Smooth muscle cell (in vitro differentiated cells): Measurements from ENCODE around the gene SLC25A12. TPM values are rescaled to one million over a fixed set of nuclear protein-coding genes. Genes with fewer than 3 reads are reported as not detected.

Source experiments
- DNase-seq: peaks from one replicate; lab custom pipeline; 2025; ENCODE audit not compliant: unreplicated experiment; lab: John Stamatoyannopoulos, UW
- H2AFZ ChIP-seq: fragments of 200-600 bp; sonication (generic); 2 replicates; pipeline ENCODE4 v1.6.0; 2016; ENCODE audit warnings: antibody characterized with exemption, low read depth, mild to moderate bottlenecking
- H3F3A ChIP-seq: fragments of 200-600 bp; sonication (generic); 2 replicates; pipeline ENCODE4 v1.6.0; 2017; ENCODE audit warnings: antibody characterized with exemption, low read depth
- H3K27ac ChIP-seq: fragments of 200-600 bp; sonication (generic); 2 replicates; pipeline ENCODE4 v1.5.1; 2016; ENCODE audit warnings: low read depth, mild to moderate bottlenecking
- H3K27me3 ChIP-seq: fragments of 200-600 bp; sonication (generic); 2 replicates; pipeline ENCODE4 v1.6.1; 2016; ENCODE audit warnings: low read depth, mild to moderate bottlenecking
- H3K36me3 ChIP-seq: fragments of 200-600 bp; sonication (generic); 2 replicates; pipeline ENCODE4 v1.5.1; 2016; ENCODE audit warnings: low read depth
- H3K4me1 ChIP-seq: fragments of 200-600 bp; sonication (generic); 2 replicates; pipeline ENCODE4 v1.5.1; 2016; ENCODE audit warnings: low read depth
- H3K4me2 ChIP-seq: fragments of 200-600 bp; sonication (generic); 2 replicates; pipeline ENCODE4 v1.6.0; 2016; ENCODE audit warnings: mild to moderate bottlenecking
- H3K4me3 ChIP-seq: fragments of 200-600 bp; sonication (generic); 2 replicates; pipeline ENCODE4 v1.5.1; 2016; ENCODE audit warnings: mild to moderate bottlenecking
- H3K79me2 ChIP-seq: fragments of 200-600 bp; sonication (generic); 2 replicates; pipeline ENCODE4 v1.6.0; 2016; ENCODE audit warnings: low read depth, mild to moderate bottlenecking
- H3K9ac ChIP-seq: fragments of 200-600 bp; sonication (generic); 2 replicates; pipeline ENCODE4 v1.6.0; 2016; ENCODE audit warnings: low read depth
- H3K9me3 ChIP-seq: fragments of 200-600 bp; sonication (generic); replicated peaks from 2 replicates; pipeline ENCODE4 v1.5.1; 2016; ENCODE audit warnings: low read depth
- H4K20me1 ChIP-seq: fragments of 200-600 bp; sonication (generic); 2 replicates; pipeline ENCODE4 v1.6.0; 2016; ENCODE audit warnings: low read depth
- CTCF ChIP-seq: fragments of 200-600 bp; sonication (generic); IDR thresholded peaks from 2 replicates; pipeline ENCODE4 v1.5.1; 2017; ENCODE audit warnings: borderline replicate concordance, mild to moderate bottlenecking, antibody characterized with exemption; ENCODE audit not compliant: insufficient read depth, poor library complexity, severe bottlenecking
- WGBS: methylation state at CpG from one replicate; pipeline ENCODE4 v1.1.7; 2016; ENCODE audit warnings: low lambda C conversion rate; 5-methylcytosine and 5-hydroxymethylcytosine counted together
- polyA plus RNA-seq: library from polyadenylated mRNA; unstranded; fragments of >200 nt; fragmentation: Nextera tagmentation; extraction: Ambion mirVana; gene quantifications from 2 replicates; pipeline ENCODE4 v1.2.1, GENCODE V29; 2016
- total RNA-seq: library from RNA; depleted of rRNA; stranded (reverse); fragments of >200 nt; gene quantifications from 2 replicates; pipeline ENCODE4 v1.2.3, GENCODE V29; 2014

SLC25A12 gene
- total RNA-seq (22.3 and 22.4 TPM in 2 replicates), polyA plus RNA-seq (10.5 and 11.2 TPM in 2 replicates)

- H3K4me3 ChIP-seq: peak within 1 kb of the TSS; percentile 93
- H3K36me3 ChIP-seq: no peaks in the 10 kb centered on the region
- H3K79me2 ChIP-seq: no peaks in the 10 kb centered on the region
- peak within 1 kb of the TSS; percentile 51 for H3K27ac ChIP-seq
- 1% methylated on average over 40 of the region's 63 CpGs for WGBS
- H3K27me3 ChIP-seq: no peaks in the 10 kb centered on the region
- no peaks in the 10 kb centered on the region for H3F3A ChIP-seq
- no peaks in the 10 kb centered on the region for H3K4me1 ChIP-seq
- peak within 1 kb of the TSS; percentile 88 for H3K4me2 ChIP-seq
- TF ChIP-seq CTCF: no peak
- H3K9ac ChIP-seq: peak within 1 kb of the TSS; percentile 80
- no peaks in the 10 kb centered on the region for H4K20me1 ChIP-seq
- DNase-seq: peak; percentile 39
- H2AFZ ChIP-seq: peak within 1 kb of the TSS; percentile 98
- no peaks in the 10 kb centered on the region for H3K9me3 ChIP-seq
These were observed at the start of gene SLC25A12 for GRCh38 chr2:171893824-171894611. Gene SLC25A12 (minus strand): TSS chr2:171894244. CDS start chr2:171894214, 30 bp downstream.

- WGBS: 98% methylated on average over 6 of the region's 6 CpGs
- H2AFZ ChIP-seq: no peak overlapping the region
- no peaks in the 10 kb centered on the region for H3F3A ChIP-seq
- H3K9ac ChIP-seq: no peak overlapping the region
- H3K4me1 ChIP-seq: no peaks in the 10 kb centered on the region
- peaks cover 76% of the 10 kb centered on the region for H3K79me2 ChIP-seq
- no peaks in the 10 kb centered on the region for H3K36me3 ChIP-seq
- TF ChIP-seq CTCF: no peak
- no peak overlapping the region for H3K4me2 ChIP-seq
- H3K9me3 ChIP-seq: no peaks in the 10 kb centered on the region
- no peak for DNase-seq
- no peak overlapping the region for H3K27ac ChIP-seq
- H4K20me1 ChIP-seq: peaks cover 81% of the 10 kb centered on the region
- no peaks in the 10 kb centered on the region for H3K27me3 ChIP-seq
- H3K4me3 ChIP-seq: no peak overlapping the region
These were observed 47.3 kb upstream of the SLC25A12 start for GRCh38 chr2:171941316-171941699.

GRCh38 chr2:171939743-171940071 is 45.7 kb upstream of the SLC25A12 start:
- H3F3A ChIP-seq: no peaks in the 10 kb centered on the region
- H3K9ac ChIP-seq: no peak overlapping the region
- H3K4me1 ChIP-seq: no peaks in the 10 kb centered on the region
- H4K20me1 ChIP-seq: peaks cover 81% of the 10 kb centered on the region
- no peak overlapping the region for H3K27ac ChIP-seq
- H3K27me3 ChIP-seq: no peaks in the 10 kb centered on the region
- no peak overlapping the region for H3K4me2 ChIP-seq
- peaks cover 78% of the 10 kb centered on the region for H3K79me2 ChIP-seq
- H2AFZ ChIP-seq: no peak overlapping the region
- no peak for TF ChIP-seq CTCF
- WGBS: 87% methylated on average over 4 of the region's 4 CpGs
- no peak overlapping the region for H3K4me3 ChIP-seq
- no peaks in the 10 kb centered on the region for H3K36me3 ChIP-seq
- H3K9me3 ChIP-seq: no peaks in the 10 kb centered on the region
- DNase-seq: no peak

DNA sequence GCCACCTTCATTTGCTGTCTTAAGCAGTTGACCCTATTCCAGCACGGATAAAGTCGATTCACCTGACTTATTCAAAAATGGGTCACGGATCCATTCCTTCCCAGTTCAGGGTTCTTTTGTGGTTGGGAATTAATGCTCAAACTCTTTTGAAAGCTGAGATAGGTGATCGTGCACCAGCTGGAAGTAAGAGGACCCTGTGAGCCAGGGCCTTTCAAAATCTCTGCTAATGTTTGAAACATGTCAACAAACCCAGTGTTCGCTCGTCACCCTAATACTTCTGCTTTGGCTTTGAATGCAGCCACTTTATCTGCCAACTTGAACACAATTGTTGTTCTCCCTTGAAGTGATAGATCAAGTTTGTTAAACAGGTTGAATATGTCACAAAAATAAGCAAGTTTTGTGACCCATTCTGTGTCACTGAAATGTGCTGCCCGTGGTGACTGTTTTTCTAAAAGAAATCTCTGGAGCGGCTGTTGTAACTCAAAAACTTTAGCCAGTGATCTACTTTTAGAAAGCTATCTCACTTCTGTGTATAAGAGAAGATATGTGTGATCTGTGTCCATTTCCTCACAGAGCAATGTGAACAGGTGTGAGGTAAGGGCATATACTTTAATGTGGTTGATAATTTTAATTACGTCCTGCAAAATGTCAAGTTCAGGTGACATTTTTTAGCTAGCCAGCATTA is 45.2 kb upstream of the SLC25A12 start:
- H3K4me3 ChIP-seq: no peak overlapping the region
- H3K27me3 ChIP-seq: no peaks in the 10 kb centered on the region
- H3K27ac ChIP-seq: no peak overlapping the region
- no peak for TF ChIP-seq CTCF
- DNase-seq: no peak
- no peak overlapping the region for H2AFZ ChIP-seq
- H3F3A ChIP-seq: no peaks in the 10 kb centered on the region
- WGBS: 98% methylated on average over 9 of the region's 9 CpGs
- no peaks in the 10 kb centered on the region for H3K36me3 ChIP-seq
- no peak overlapping the region for H3K4me2 ChIP-seq
- peaks cover 77% of the 10 kb centered on the region for H3K79me2 ChIP-seq
- no peaks in the 10 kb centered on the region for H3K4me1 ChIP-seq
- H3K9me3 ChIP-seq: no peaks in the 10 kb centered on the region
- peaks cover 81% of the 10 kb centered on the region for H4K20me1 ChIP-seq
- no peak overlapping the region for H3K9ac ChIP-seq
